Non-pigmented ciliary epithelial cell (primary cell): ENCODE data around the gene CASKIN1.
"Not testable (repeated sequence)": the region's sequence is repeated elsewhere in the genome, so short reads cannot be mapped to it uniquely, and the experiment has no call there.

Source experiments
- DNase-seq: peaks from one replicate; pipeline ENCODE4 v3.0.0-alpha.2; 2010; ENCODE audit warnings: low read depth

The CASKIN1 gene, protein sequence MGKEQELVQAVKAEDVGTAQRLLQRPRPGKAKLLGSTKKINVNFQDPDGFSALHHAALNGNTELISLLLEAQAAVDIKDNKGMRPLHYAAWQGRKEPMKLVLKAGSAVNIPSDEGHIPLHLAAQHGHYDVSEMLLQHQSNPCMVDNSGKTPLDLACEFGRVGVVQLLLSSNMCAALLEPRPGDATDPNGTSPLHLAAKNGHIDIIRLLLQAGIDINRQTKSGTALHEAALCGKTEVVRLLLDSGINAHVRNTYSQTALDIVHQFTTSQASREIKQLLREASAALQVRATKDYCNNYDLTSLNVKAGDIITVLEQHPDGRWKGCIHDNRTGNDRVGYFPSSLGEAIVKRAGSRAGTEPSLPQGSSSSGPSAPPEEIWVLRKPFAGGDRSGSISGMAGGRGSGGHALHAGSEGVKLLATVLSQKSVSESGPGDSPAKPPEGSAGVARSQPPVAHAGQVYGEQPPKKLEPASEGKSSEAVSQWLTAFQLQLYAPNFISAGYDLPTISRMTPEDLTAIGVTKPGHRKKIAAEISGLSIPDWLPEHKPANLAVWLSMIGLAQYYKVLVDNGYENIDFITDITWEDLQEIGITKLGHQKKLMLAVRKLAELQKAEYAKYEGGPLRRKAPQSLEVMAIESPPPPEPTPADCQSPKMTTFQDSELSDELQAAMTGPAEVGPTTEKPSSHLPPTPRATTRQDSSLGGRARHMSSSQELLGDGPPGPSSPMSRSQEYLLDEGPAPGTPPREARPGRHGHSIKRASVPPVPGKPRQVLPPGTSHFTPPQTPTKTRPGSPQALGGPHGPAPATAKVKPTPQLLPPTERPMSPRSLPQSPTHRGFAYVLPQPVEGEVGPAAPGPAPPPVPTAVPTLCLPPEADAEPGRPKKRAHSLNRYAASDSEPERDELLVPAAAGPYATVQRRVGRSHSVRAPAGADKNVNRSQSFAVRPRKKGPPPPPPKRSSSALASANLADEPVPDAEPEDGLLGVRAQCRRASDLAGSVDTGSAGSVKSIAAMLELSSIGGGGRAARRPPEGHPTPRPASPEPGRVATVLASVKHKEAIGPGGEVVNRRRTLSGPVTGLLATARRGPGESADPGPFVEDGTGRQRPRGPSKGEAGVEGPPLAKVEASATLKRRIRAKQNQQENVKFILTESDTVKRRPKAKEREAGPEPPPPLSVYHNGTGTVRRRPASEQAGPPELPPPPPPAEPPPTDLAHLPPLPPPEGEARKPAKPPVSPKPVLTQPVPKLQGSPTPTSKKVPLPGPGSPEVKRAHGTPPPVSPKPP (N-terminal part only)

DNA sequence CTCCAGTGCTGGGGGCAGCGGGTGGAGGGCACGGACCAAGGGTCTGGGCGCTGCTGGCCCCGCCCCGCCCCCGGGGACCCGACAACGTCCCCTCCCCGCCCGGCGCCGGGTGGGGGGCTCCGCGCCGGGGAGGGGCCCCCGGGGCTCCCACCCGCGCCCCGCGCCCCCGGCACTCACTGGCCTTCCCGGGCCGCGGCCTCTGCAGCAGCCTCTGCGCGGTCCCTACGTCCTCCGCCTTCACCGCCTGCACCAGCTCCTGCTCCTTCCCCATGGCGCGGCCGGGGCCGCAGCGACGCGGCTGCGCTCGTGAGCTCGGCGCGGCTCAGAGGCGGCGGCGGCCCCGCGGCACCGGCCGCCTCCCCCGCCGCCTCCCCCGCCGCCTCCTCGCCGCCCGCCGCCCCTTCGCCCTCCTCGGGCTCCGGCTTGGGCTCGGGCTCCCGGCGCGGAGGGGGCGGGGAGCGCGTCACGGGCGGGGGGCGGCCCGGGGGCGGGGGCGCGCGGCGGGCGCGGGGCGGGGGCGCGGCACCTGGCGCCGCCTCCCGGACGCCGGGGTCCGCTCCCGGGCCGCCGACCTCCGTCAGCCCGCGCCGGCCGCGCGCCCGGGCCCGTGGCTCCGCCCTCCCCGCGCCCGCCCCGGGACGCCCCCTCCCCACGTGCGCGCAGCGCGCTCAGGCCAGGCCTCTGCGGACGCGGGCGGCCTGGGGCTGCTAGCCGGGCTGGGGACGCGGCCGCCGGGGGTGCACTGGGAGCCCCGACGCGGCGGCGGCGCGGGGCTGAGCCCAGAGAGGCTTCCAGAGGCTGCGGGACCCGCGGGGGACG lies at the start of gene CASKIN1:
Gene CASKIN1, minus strand, starts transcription at position 444 of the 819 bp plus-strand sequence. Its CDS starts 173 bp downstream, at position 271.
- no peak for DNase-seq

DNA sequence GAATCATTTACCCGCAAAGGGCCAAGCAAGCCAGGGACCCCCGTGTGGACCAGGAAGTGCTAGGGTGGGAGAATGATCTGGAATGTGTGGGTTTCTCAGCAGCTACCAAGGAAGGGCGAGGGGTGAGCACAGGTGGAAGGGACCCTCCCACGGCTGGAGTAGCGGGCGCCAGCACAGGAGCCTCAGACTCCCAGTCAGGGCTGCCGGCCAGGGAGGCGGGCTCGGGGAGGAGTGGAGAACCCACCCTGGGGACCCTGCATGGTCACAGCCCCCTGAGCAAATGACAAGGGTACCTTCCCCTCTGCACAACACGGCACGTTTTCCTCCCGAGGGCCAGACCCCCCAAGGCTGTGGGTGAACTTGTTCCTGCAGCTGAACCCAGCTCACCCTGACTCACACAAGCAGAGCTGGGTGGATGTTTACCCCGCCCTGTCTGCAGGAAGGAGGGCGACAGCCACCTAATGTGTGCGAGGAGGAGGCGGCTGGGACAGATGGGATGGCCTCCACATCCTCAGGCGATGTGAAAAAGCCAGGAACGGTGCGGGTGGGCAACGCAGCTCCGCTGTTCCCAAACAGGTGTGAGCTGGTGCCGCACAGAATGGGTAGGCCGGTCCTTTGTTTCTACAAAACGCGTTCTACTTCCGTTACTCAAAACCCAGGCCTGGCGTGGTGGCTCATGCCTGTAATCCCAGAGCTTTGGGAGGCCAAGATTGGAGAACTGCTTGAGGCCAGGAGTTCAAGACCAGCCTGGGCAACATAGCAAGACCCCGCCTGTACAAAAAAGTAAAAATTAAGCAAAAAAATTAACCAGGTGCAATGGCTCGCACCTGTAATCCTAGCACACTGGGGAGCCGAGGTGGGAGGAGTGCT lies 48.8 kb upstream of the CASKIN1 start:
- no peak for DNase-seq

DNA sequence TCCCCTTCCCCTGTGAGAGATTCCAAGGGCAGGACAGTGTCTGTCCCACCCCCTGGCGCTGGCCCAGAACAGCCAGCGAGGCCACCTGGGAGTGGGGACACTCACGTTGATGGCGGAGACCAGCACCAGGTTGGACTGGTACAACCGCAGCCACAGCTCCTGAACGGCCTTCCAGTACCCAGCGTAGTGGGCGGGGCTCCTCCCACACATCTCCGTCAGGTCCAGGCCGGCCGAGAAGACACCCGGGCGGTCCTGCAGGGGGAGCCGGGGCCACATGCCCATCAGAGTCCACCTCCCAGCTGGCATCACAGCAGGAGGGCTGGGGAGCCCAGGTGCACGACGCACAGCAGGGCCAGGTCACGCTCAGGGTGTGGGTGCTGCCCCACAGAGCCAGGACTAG lies 47.9 kb upstream of the CASKIN1 start:
- no peak for DNase-seq

DNA sequence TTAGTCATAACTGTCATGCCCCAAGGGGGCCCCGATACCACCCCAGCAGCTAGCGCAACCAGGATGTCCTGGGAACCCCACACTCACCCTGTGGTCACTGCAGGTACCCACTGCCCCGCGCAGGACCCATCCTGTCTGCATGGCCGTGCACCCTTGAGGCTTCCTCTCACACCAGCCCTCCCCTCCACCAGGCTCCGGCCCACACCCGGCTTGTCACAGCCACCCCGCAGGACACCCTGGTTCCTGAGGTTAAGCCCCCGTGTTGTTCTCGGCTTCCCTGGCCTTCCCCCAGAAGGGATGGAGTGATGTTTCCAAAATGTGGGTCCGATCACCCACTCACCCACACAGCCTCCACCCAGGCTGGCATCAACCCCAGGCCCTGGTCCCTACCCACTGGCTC lies 47.4 kb upstream of the CASKIN1 start:
- no peak for DNase-seq

DNA sequence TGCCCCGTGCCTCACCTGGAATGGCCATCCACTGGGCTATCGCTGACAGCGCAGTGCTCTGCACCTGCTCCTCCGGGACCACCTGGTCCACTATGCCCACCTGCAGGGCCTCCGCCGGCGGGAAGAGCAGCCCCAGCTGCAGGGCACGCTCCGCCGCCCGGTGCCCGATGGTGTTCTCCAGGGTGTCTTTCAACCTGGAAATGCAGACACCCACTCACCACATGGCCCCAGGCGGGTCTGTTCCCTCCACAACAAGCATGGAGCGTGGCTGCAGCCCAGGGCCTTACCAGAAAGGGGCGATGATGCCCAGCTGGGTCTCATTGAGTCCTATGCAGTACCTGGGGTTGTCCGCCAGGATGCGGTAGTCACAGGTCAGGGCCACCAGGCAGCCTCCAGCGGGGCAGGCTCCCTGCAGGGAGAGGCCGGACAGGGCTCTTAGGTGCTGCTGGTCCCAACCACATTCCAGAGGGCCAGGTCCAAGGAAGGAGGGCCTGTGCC lies 46.7 kb upstream of the CASKIN1 start:
- no peak for DNase-seq

DNA sequence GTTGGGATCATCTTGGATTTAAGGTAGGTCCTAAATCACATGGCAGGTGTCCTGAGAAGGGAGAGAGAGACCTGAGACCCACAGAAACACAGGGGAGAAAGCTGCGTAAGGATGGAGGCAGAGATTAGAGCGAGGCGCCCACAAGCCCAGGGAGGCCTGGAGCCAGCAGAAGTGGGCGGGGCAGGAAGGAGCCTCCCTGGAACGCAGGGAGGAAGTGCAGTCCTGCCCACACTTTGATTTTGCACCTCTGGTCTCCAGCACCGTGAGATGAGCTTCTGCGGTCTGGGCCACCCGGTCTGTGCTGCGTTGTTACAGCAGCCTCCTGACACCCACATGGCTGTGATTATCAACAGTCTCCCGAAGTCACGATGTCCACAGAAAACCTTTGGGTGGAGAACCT lies 46.2 kb upstream of the CASKIN1 start:
- no peak for DNase-seq

DNA sequence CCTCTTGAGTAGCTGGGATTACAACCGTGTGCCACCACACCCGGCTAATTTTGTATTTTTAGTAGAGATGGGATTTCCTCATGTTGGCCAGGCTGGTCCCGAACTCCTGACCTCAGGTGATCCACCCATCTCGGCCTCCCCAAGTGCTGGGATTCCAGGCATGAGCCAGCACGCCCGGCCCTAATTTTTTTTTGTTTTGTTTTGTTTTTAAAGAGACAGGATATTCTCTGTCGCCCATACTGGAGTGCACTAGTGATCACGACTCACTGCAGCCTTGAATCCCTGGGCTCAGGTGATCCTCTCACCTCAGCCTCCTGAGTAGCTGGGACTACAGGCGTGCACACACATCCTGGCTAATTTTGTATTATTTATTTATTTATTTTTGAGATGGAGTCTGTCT lies 43.9 kb upstream of the CASKIN1 start:
- DNase-seq = not testable (repeated sequence)

DNA sequence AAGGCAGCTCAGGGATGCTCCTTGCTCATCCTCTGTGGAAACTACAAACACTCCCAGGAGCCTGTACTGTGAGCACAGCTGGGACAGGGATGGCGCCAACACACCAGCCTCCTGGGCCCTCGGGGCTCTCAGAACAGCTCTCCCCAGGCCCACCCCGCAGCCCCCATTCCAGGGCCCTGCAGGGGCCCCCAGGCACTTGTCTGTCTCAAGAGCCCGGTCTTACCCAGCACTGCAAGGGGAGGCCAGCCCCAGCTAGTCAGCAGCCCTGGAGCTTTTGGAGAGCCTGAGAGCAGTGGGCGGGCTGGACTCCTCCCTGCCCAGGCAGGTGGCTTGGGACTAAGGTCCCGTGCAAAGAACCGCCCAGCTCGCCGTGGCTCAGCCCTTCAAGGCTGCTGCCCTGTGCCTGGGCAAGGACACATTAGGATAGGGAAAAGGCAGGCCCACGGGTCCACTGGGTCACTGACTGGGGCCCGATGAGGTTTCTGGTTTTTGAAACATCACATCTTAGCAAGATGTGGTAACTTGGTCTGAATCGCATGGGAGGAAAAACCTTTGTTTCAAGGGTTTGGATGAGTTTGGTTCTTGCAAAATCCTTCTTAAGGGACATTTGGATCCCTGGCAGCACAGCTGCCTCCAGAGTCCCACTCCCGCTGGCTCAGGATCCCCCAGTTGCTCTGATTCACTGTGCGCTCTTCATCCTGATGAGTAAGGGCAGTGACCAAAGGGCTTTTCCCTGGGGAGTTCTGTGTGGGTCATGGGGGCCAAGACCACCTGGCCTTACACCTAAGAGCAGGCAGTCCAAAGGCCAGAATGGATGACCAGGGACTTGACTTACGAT lies 42.7 kb upstream of the CASKIN1 start:
- DNase-seq = no peak

DNA sequence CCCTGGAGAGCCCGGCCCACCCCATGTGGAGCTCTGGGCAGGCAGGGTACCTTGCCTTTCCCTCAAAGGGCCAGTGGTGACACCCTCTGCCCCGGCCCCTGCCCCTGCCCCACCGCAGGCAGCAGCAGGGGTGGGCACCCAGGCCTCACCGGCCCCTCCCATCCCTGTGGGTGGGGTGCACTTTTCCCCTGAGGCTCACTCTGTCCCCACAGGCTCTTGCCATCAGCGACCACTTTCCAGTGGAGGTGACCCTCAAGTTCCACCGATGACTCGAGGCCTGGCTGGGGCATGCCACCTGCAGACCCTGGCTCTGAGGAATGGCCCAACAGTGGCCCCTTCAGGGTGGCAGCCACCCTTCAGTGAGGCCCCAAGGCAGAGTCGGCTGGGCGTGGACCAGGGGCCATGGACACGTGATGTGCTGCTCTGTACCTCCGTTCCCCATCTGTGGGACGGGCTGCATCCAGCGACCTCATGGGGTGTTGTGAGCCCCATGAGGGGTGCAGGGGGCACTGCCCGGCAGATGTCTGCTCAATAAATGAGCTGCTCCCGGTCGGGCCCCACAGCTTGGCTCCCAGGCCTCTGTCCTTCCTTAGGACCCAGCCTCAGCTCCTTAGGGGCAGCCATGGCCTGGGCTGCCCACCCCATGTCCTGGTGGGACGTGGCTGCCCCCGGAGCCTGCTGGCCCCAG lies 41.9 kb upstream of the CASKIN1 start:
- DNase-seq = no peak

DNA sequence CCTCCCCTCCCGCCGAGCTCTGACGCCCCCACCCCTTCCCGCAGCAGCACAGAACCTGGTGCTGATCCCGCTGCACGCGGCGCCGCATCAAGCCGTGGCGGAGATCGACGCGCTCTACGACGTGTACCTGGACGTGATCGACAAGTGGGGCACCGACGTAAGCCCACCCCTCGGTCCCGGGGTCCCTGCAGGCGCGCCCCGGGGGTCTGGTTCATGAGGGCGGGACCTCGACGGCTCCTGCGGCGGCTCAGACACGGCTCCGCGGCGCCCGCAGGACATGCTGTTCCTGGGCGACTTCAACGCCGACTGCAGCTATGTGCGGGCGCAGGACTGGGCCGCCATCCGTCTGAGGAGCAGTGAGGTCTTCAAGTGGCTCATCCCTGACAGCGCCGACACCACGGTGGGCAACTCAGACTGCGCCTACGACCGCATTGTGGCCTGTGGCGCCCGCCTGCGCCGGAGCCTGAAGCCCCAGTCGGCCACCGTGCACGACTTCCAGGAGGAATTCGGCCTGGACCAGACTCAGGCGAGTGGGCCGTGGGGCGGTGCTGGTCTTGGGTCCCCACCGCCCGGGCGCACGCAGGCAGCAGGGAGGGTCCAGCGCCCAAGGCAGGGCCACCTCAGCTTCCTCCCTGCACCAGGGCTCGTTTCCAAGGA lies 41.2 kb upstream of the CASKIN1 start:
- no peak for DNase-seq

DNA sequence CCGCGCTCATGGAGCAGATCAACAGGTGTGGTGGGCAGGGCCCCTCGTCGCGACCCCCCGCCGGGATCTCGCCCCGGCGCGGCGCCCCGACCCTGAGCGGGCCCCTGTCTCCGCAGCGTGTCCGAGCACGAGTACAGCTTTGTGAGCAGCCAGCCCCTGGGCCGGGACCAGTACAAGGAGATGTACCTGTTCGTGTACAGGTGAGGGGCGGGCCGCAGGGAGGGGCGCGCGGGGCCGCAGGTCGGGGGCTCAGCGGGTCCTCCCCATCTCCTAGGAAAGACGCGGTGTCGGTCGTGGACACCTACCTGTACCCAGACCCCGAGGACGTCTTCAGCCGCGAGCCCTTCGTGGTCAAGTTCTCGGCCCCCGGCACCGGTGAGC lies 40.7 kb upstream of the CASKIN1 start:
- no peak for DNase-seq

DNA sequence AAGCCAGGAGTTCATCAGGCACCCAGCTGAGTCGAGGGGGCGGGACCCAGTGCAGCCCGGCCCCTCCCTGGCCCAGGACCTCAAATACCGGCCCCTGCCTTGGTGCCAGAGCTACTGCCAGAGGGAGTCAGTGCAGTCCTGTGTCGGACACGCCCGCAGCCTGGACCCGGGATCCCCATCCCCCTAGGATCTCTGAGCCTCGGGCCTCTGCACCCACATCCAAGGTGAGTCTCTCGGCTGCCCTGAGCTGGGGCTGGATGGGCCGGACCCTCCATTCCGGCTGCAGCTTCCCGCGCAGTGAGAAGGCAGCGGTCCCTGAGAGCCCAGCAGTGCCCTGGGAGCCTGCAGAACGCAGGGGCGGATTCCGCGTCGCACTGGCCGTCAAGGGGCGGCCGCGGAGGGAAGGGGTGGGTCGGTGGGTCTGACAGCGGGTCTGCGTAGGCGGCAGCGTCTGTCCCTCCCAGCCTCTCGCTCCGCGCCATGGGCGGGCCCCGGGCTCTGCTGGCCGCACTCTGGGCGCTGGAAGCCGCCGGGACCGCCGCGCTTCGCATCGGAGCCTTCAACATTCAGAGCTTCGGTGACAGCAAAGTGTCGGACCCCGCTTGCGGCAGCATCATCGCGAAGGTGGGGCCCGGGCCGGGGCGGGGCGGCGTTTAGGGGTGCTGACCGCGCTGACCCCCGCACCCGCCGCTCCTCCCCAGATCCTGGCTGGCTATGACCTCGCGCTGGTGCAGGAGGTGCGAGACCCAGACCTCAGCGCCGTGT lies 40.1 kb upstream of the CASKIN1 start, which contains the start of gene DNASE1L2:
Gene DNASE1L2, plus strand, starts transcription at position 108 of the 765 bp plus-strand sequence. Its CDS starts 373 bp downstream, at position 481.
- DNase-seq = no peak

DNA sequence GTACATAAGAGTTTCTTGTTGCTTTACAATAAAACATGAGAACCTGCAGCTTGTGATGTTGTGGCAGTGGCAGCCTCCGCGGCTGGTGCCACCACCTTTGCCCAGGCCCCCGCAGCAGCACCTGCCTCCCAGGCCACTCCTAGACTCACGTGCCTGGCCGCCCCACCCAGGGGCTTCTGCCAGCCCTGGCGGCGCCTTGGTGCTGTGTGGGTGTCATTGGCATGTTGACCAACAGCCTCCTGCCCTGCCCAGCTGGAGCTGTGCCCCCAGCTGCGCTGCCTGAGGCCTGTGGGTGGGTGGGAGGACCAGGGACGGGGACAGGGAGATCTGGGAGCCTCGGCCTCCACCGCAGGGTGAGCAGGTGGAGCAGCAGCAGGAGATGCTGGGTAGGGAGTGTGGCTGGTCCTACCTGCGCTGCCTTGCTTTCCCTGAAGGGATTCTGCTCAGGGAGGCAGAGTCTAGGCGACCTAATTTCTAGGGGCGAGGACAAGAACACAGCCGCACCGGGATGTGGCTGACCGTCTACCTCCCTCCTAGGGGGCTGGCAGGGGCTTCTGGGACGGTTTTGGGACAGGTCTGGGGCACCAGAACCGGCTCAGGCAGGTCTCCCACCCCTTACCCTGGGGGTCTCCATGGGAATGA lies 39.4 kb upstream of the CASKIN1 start:
- DNase-seq = no peak

DNA sequence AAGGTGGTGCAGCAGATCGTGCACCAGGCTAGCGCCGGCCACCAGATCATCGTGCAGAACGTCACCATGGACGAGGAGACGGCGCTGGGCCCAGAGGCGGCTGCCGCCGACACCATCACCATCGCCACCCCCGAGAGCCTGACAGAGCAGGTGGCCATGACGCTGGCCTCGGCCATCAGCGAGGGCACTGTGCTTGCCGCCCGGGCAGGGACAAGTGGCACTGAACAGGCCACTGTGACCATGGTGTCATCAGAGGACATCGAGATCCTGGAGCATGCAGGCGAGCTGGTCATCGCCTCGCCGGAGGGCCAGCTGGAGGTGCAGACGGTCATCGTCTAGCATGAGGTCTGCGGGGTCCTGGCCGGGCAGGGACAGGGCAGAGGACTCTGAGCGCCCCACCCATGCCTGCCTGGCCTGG lies 38.8 kb upstream of the CASKIN1 start:
- no peak for DNase-seq

DNA sequence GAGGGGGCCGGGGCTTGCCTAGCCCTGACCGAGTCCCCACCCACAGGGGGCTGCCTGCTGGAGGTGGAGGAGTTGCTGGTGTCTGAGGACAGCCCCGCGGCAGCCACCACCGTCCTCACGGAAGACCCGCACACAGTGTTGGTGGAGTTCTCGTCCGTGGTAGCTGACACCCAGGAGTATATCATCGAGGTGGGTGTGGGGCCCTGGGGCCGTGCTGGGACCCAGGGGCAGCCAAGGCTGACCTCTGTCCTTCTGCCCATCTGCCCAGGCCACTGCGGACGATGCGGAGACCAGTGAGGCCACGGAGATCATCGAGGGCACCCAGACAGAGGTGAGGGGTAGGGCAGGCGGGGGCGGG lies 38.4 kb upstream of the CASKIN1 start:
- DNase-seq = no peak

DNA sequence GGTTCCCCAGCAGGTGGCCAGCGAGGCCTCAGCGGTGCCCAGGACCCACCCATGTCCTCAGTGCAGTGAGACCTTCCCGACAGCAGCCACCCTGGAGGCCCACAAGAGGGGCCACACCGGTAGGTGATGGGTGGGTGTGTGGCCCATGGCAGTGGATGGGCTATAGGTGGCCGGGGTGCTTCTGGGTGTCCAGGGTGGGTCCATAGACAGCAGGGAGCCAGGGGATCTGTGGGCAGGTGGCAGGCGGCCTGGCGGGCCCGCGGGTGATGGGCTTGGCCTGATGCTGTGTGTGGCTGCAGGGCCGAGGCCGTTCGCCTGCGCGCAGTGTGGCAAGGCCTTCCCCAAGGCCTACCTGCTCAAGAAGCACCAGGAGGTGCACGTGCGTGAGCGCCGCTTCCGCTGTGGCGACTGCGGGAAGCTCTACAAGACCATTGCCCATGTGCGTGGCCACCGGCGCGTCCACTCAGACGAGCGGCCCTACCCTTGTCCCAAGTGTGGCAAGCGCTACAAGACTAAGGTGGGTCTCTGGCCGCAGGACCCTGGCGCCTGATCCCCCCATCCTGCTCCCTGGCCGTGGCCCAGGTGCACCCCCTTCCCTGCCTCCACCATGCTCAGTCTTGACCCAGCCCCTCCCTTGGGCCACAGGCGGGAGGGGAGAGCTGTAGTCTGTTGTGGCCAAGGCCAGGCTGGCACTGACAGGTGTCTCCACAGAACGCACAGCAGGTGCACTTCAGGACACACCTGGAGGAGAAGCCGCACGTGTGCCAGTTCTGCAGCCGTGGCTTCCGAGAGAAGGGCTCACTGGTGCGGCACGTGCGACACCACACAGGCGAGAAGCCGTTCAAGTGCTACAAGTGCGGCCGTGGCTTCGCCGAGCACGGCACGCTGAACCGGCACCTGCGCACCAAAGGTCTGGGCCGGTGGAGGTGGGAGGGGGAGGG lies 37.7 kb upstream of the CASKIN1 start:
- no peak for DNase-seq
